Heart right ventricle (tissue), 16 donors: ENCODE data around the gene RNF11. TPM values are rescaled to one million over a fixed set of nuclear protein-coding genes. Genes with fewer than 3 reads are reported as not detected.

ENCODE experiments used
- ATAC-seq, 8 donors: fragments of 200-7000 bp; cut with Tn5 transposase; one replicate each; pipeline ENCODE4 v1.9.1; 2020; ENCODE audit warnings: mild to moderate bottlenecking in 8 of 8, moderate library complexity in 8 of 8, moderate number of reproducible peaks in 1 of 8
- DNase-seq, 2 donors: peaks; one replicate each; pipeline ENCODE4 v3.0.0-alpha.2; 2020
- H3K27ac ChIP-seq, 10 donors: fragments of 200-600 bp; sonication (generic) in 2 of 10; one replicate each; pipeline versions ENCODE4 v1.5.0 to v1.8.0; 2020 to 2022; ENCODE audit warnings: mild to moderate bottlenecking in 3 of 10
- H3K27me3 ChIP-seq, 7 donors: fragments of 200-600 bp; one replicate each; pipeline ENCODE4 v1.8.0; 2021 to 2022; ENCODE audit warnings: mild to moderate bottlenecking in 2 of 7
- H3K36me3 ChIP-seq, 9 donors: fragments of 200-600 bp; sonication (generic) in 1 of 9; one replicate each; pipeline versions ENCODE4 v1.5.0 to v1.8.0; 2020 to 2022; ENCODE audit warnings: mild to moderate bottlenecking in 2 of 9
- H3K4me1 ChIP-seq, 9 donors: fragments of 200-600 bp; sonication (generic) in 1 of 9; one replicate each; pipeline versions ENCODE4 v1.5.0 to v1.8.0; 2020 to 2022; ENCODE audit warnings: mild to moderate bottlenecking in 4 of 9
- H3K4me3 ChIP-seq, 10 donors: fragments of 200-600 bp; sonication (generic) in 2 of 10; one replicate each; pipeline versions ENCODE4 v1.5.0 to v1.8.0; 2020 to 2022; ENCODE audit warnings: mild to moderate bottlenecking in 7 of 10, moderate library complexity in 2 of 10
- H3K9me3 ChIP-seq, 11 donors: fragments of 200-600 bp in 10 of 11; sonication (generic) in 2 of 11; one replicate each; pipeline versions ENCODE4 v1.5.0 to v1.8.0; 2013 to 2022; ENCODE audit warnings: mild to moderate bottlenecking in 2 of 11, control low read depth in 1 of 11, moderate library complexity in 1 of 11
- CTCF ChIP-seq, 9 donors: fragments of 200-600 bp; sonication (generic) in 2 of 9; IDR thresholded peaks; one replicate each; pipeline versions ENCODE4 v1.5.0 to v1.8.0; 2021 to 2022; ENCODE audit warnings: antibody characterized with exemption in 9 of 9, mild to moderate bottlenecking in 5 of 9, moderate library complexity in 1 of 9
- WGBS, 2 donors: extraction: QIAGEN DNeasy Blood & Tissue Kit; methylation state at CpG; one replicate each; pipeline ENCODE4 v1.1.7; 2013; ENCODE audit warnings: inconsistent platforms in 1 of 2; 5-methylcytosine and 5-hydroxymethylcytosine counted together
- intact Hi-C, 10 donors: fragments of 100-400 bp; cut with DNase I; formaldehyde crosslinking; loops; one replicate each; pipeline versions ENCODE4 v1.11.1 to v1.14.2; 2022
- polyA plus RNA-seq, 2 donors: library from polyadenylated mRNA; stranded (reverse); fragments of 200-250 nt; gene quantifications; one replicate each; pipeline ENCODE4 v1.2.3, GENCODE V29; 2013
- total RNA-seq, 10 donors: library from RNA; stranded (reverse); fragmentation: NEBNext Ultra II Directional in 3 of 10; extraction: Animal tissue kit (Norgen Biotek cat#: 25700) in 3 of 10; gene quantifications; one replicate each; pipeline versions ENCODE4 v1.2.1 to v1.2.4, GENCODE V29; 2021 to 2023
- donor health status: Arrhythmogenic right ventricular cardiomyopathy.
- donor health status: ischemic (EF 13 %, LVEDD 7.1; RV severe dilation, severe dysfunction).
- donor health status: healthy with polysubstance abuse.
- donor health status: DM: no; HTN: yes; CAD: no.
- donor health status: DM: no; HTN: no; CAD: no.
- donor health status: ischemic (EF 25% LVEDD 6.9; RV normal size, moderate dysfunction).
- donor health status: ischemic (EF 25% LVEDD 5.7; RV mildly dilated, moderate dysfunction).
- donor health status: healthy.
- donor health status: DM: yes; HTN: yes; CAD: no.
- donor health status: Ischemic cardiomyopathy.
- donor health status: ischemic (EF 35%, LVEDD 5.7; RV mildly dilated, moderate dysfunction).
- donor health status: nonischemic (EF 11% LVEDD 7.7; RV severe dilation, severe dysfunction).
- donor health status: DM: yes; HTN: yes; CAD: no.
- donor health status: PGD.
- donor health status: ischemic (EF 29% LVEDD 5.4; RV normal size, mild dysfunction).
- donor health status: nonischemic (EF 23%, LVEDD 6.1; RV moderate dilation, normal function).

Gene RNF11
- total and polyA plus RNA-seq, 12 donors: 33.5 to 157 (median 114) TPM

GRCh38 chr1:51321924-51322280 is 85.8 kb downstream of the RNF11 start:
- Histone ChIP-seq H3K4me1 (peaks cover 0 to 15% (median 4%) of the 10 kb centered on the region in 9 donors), H3K9me3 (no peaks in the 10 kb centered on the region), H3K27ac (no peak overlapping the region), H3K4me3 (no peak overlapping the region), H3K27me3 (no peaks in the 10 kb centered on the region), H3K36me3 (no peaks in the 10 kb centered on the region)
- intact Hi-C loops: no loop called here
- TF ChIP-seq CTCF (IDR thresholded peaks at IDR 0.05): no peak
- no peak for ATAC-seq
- WGBS, 2 donors: 90 to 100% methylated on average over 2 of the region's 2 CpGs
- no peak for DNase-seq

GRCh38 chr1:51322417-51323101 is 86.5 kb downstream of the RNF11 start:
- Histone ChIP-seq H3K27ac (no peak overlapping the region), H3K27me3 (no peaks in the 10 kb centered on the region), H3K4me3 (no peak overlapping the region), H3K9me3 (no peaks in the 10 kb centered on the region), H3K4me1 (peaks cover 0 to 19% (median 4%) of the 10 kb centered on the region in 9 donors), H3K36me3 (no peaks in the 10 kb centered on the region)
- ATAC-seq: no peak
- 90 to 91% methylated on average over 4 of the region's 4 CpGs for WGBS, 2 donors
- no peak for DNase-seq
- intact Hi-C loops: no loop called here
- TF ChIP-seq CTCF (IDR thresholded peaks at IDR 0.05): no peak

Other genes with a start within 250 kb of the RNF11 start
- gene C1orf185, start 134.0 kb upstream of the RNF11 start, total RNA-seq: not detected
- gene C1orf185, start 134.0 kb upstream of the RNF11 start, polyA plus RNA-seq: not detected
- 10 to 100 TPM; 14.3 to 38.7 (median 23.2) TPM for gene TTC39A, start 94.3 kb downstream of the RNF11 start, total RNA-seq
- gene TTC39A, start 94.3 kb downstream of the RNF11 start, polyA plus RNA-seq: 10 to 100 TPM in 1 of 2 donors, 1 to 10 TPM in 1; 4.3 to 14.0 TPM